Esophagus squamous epithelium (tissue), 5 donors: ENCODE results near the gene LITAF. TPM values are rescaled to one million over a fixed set of nuclear protein-coding genes. Genes with fewer than 3 reads are reported as not detected.
A peak's percentile ranks its signal among the peaks of the same experiment; 100 is the strongest.

Source experiments
- DNase-seq: peaks from one replicate; lab custom pipeline; 2025; lab: John Stamatoyannopoulos, UW
- H3K27ac ChIP-seq, 4 donors: fragments of 200-600 bp; sonication (generic); one replicate each; pipeline ENCODE4 v1.5.1; 2016 to 2019; ENCODE audit warnings: mild to moderate bottlenecking in 1 of 4
- H3K27me3 ChIP-seq, 4 donors: fragments of 200-600 bp; sonication (generic); 1 replicate in 3 of 4; 2 replicates in 1 of 4; pipeline versions ENCODE4 v1.5.1 to v1.6.0; 2017 to 2021; ENCODE audit warnings: antibody characterized with exemption in 1 of 4
- H3K36me3 ChIP-seq, 3 donors: fragments of 200-600 bp; sonication (generic); one replicate each; pipeline ENCODE4 v1.5.1; 2016 to 2019
- H3K4me1 ChIP-seq, 3 donors: fragments of 200-600 bp; sonication (generic); one replicate each; pipeline ENCODE4 v1.5.1; 2017 to 2019
- H3K4me3 ChIP-seq, 4 donors: fragments of 200-600 bp; sonication (generic); 1 replicate in 3 of 4; 2 replicates in 1 of 4; pipeline ENCODE4 v1.5.1; 2016 to 2019; ENCODE audit warnings: mild to moderate bottlenecking in 2 of 4, moderate library complexity in 1 of 4
- H3K9me3 ChIP-seq, 3 donors: fragments of 200-600 bp; sonication (generic); one replicate each; pipeline ENCODE4 v1.5.1; 2016 to 2019
- POLR2A ChIP-seq, 4 donors: fragments of 450-650 bp; IDR thresholded peaks; one replicate each; pipeline ENCODE4 v1.6.1; 2017; ENCODE audit warnings: antibody characterized with exemption in 4 of 4, mild to moderate bottlenecking in 4 of 4, moderate library complexity in 3 of 4
- WGBS, 2 donors: methylation state at CpG; one replicate each; pipeline ENCODE4 v1.1.5; 2018; 5-methylcytosine and 5-hydroxymethylcytosine counted together
- intact Hi-C: fragments of 100-400 bp; cut with DNase I; formaldehyde crosslinking; loops from one replicate; pipeline ENCODE4 v1.15.0; 2022
- total RNA-seq, 4 donors: library from RNA; depleted of rRNA; stranded (reverse); fragments of >200 nt; gene quantifications; one replicate each; pipeline ENCODE4 v1.1.0, GENCODE V29; 2016
- TF ChIP-seq, protein P1 (sequence below), 6 experiments: fragments of 450-650 bp in 4 of 6; fragments of 200-600 bp in 2 of 6; sonication (generic) in 2 of 6; IDR thresholded peaks; one replicate each; pipeline ENCODE4 v1.5.1; 2016 to 2019; ENCODE audit warnings: antibody characterized with exemption in 6 of 6, mild to moderate bottlenecking in 4 of 6, moderate library complexity in 4 of 6
- donor health status: DM: yes; HTN: yes; CAD: no.

The LITAF gene
- total RNA-seq, 4 donors from 2014 or later, result 13.7 to 44.4 (median 34.4) TPM

DNA sequence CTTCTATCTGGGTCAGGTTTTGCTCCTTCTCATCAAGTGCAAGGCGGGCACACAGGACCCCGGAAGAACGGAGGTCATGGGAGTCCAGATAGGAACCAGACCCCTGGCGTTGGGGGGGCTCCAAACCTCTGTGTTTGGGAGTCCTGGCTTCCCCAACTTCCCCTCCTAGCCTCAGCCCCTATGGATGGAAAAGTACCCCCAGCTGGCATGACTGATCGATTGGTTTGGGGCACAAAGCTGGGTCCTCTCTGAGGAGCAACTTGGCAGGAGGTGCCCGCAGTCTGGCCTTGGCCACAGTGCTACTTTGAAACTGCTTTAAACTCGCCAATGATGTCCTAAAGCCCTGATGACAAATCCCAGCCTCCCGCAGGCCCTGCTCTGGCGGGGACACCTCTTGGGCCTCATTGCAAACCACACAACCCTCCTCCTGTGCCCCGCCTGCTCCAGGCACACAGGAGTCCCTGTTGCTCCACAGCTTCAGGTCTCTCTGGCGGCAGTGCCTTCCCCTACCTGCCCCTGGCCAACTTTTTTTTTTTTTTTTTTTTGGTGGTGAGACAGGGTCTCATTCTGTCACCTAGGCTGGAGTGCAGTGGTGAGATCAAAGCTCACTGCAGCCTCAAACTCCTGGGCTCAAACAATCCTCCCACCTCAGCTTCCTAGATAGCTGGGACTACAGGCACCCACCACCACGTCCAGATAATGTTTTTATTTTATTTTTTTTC is 43.5 kb upstream of the LITAF start:
- intact Hi-C loops, result no loop called here
- H3K27me3 ChIP-seq, result no peaks in the 10 kb centered on the region
- peaks cover 12 to 62% (median 28%) of the 10 kb centered on the region in 3 donors for H3K4me1 ChIP-seq
- WGBS, 2 donors, result 56 to 76% methylated on average over 6 to 8 of the region's 12 CpGs
- no peaks in the 10 kb centered on the region for H3K9me3 ChIP-seq
- peak overlapping the region in 3 of 4 donors; percentile 76 to 90 (median 83) for H3K27ac ChIP-seq
- no peak for DNase-seq
- TF ChIP-seq, protein P1, sequence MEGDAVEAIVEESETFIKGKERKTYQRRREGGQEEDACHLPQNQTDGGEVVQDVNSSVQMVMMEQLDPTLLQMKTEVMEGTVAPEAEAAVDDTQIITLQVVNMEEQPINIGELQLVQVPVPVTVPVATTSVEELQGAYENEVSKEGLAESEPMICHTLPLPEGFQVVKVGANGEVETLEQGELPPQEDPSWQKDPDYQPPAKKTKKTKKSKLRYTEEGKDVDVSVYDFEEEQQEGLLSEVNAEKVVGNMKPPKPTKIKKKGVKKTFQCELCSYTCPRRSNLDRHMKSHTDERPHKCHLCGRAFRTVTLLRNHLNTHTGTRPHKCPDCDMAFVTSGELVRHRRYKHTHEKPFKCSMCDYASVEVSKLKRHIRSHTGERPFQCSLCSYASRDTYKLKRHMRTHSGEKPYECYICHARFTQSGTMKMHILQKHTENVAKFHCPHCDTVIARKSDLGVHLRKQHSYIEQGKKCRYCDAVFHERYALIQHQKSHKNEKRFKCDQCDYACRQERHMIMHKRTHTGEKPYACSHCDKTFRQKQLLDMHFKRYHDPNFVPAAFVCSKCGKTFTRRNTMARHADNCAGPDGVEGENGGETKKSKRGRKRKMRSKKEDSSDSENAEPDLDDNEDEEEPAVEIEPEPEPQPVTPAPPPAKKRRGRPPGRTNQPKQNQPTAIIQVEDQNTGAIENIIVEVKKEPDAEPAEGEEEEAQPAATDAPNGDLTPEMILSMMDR (IDR thresholded peaks at IDR 0.05), result no peak
- no peak for TF ChIP-seq POLR2A (IDR thresholded peaks at IDR 0.05)
- H3K4me3 ChIP-seq, result no peak overlapping the region
- H3K36me3 ChIP-seq, result no peaks in the 10 kb centered on the region

GRCh38 chr16:11629071-11630030 is 42.6 kb upstream of the LITAF start:
- Histone ChIP-seq H3K27me3 (no peaks in the 10 kb centered on the region), H3K27ac (peak overlapping the region; percentile 63 to 90 (median 80)), H3K36me3 (no peaks in the 10 kb centered on the region), H3K4me3 (no peak overlapping the region), H3K9me3 (no peaks in the 10 kb centered on the region), H3K4me1 (peaks cover 12 to 67% (median 28%) of the 10 kb centered on the region in 3 donors)
- 73 to 74% methylated on average over 15 to 20 of the region's 23 CpGs for WGBS, 2 donors
- intact Hi-C loops, result no loop called here
- no peak for DNase-seq
- TF ChIP-seq POLR2A (IDR thresholded peaks at IDR 0.05), result no peak
- TF ChIP-seq, protein P1 (IDR thresholded peaks at IDR 0.05), result no peak

DNA sequence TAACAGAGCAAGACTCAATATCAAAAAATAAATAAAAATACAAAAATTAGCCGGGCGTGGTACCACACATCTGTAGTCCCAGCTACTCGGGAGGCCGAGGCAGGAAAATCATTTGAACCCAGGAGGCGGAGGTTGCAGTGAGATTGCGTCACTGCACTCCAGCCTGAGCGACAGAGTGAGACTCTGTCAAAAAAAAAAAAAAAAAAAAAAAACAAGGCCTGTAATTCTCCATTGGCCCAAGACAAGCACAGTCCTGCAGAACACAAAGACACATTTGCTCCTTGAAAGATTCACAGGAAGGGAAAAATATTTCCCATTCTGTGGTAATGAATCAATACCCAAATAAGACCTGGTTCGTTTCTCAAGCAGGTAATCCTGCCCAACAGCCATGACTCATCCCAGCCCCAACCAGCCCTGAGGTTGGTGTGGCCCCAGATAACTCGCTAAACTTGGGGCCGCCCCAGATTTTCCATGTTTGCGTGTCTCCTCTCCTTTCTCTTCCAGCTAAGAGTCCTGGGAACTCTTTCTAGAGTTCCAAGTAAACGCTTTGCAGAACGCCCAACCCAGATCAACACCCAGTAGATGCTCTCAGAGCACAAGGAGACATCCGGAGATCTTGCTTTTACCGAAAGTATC is 41.2 kb upstream of the LITAF start:
- DNase-seq, result no peak
- TF ChIP-seq, protein P1 (IDR thresholded peaks at IDR 0.05), result no peak
- TF ChIP-seq POLR2A (IDR thresholded peaks at IDR 0.05), result no peak
- Histone ChIP-seq H3K4me1 (peaks cover 12 to 54% (median 26%) of the 10 kb centered on the region in 3 donors), H3K4me3 (no peak overlapping the region), H3K27ac (peak overlapping the region; percentile 63 to 90 (median 80)), H3K9me3 (no peaks in the 10 kb centered on the region), H3K27me3 (no peaks in the 10 kb centered on the region), H3K36me3 (no peaks in the 10 kb centered on the region)
- intact Hi-C loops, result no loop called here
- 27 to 42% methylated on average over 15 of the region's 15 CpGs for WGBS, 2 donors

DNA sequence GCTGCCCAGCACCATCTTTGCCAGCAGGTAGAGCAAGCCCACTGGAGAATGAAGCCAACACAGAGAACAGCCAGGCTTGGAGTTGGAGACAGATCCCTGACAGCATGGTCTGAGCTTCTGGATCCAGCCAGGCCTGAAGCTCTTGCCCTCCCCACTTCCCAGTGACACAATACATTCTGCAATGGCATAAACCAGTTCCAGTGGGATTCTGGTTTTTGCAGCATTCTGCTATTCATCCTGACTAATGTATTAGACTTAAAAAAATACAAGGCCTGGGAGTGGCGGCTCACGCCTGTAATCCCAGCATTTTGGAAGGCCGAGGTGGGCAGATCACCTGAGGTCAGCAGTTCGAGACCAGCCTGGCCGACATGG is 40.6 kb upstream of the LITAF start:
- intact Hi-C loops, result no loop called here
- H3K27ac ChIP-seq, result peak overlapping the region; percentile 63 to 90 (median 80)
- no peaks in the 10 kb centered on the region for H3K9me3 ChIP-seq
- H3K36me3 ChIP-seq, result no peaks in the 10 kb centered on the region
- no peak for DNase-seq
- 79 to 81% methylated on average over 2 to 5 of the region's 5 CpGs for WGBS, 2 donors
- no peaks in the 10 kb centered on the region for H3K27me3 ChIP-seq
- TF ChIP-seq, protein P1 (IDR thresholded peaks at IDR 0.05), result no peak
- no peak for TF ChIP-seq POLR2A (IDR thresholded peaks at IDR 0.05)
- H3K4me1 ChIP-seq, result peaks cover 12 to 51% (median 22%) of the 10 kb centered on the region in 3 donors
- H3K4me3 ChIP-seq, result no peak overlapping the region
